Fibroblast of skin of abdomen (primary cell): Measurements from ENCODE around the gene PTGES3.
"Not testable (repeated sequence)": the region's sequence is repeated elsewhere in the genome, so short reads cannot be mapped to it uniquely, and the experiment has no call there.

ENCODE experiments used
- DNase-seq: peaks from one replicate; pipeline ENCODE4 v3.0.0-alpha.2; 2013

Gene PTGES3

GRCh38 chr12:56653781-56654180, 34.3 kb downstream of the PTGES3 start:
- DNase-seq, result not testable (repeated sequence)

- DNase-seq, result not testable (repeated sequence)
These were observed 40.1 kb downstream of the PTGES3 start for GRCh38 chr12:56648023-56648422.

- peak; percentile 100 for DNase-seq
These were observed 42.2 kb downstream of the PTGES3 start, which contains the start of gene ATP5F1B for GRCh38 chr12:56645717-56646446. Gene ATP5F1B, minus strand, starts transcription at chr12:56645984. Its CDS starts 21 bp downstream, at chr12:56645963.

- DNase-seq, result no peak
These were observed 42.8 kb downstream of the PTGES3 start for GRCh38 chr12:56645201-56645716.

GRCh38 chr12:56644654-56645053, 43.4 kb downstream of the PTGES3 start:
- DNase-seq, result no peak

- DNase-seq, result no peak
These were observed 46.9 kb downstream of the PTGES3 start for GRCh38 chr12:56641219-56641618.

- no peak for DNase-seq
These were observed 50.5 kb downstream of the PTGES3 start for GRCh38 chr12:56637621-56638020.

GRCh38 chr12:56636675-56637540, 51.2 kb downstream of the PTGES3 start:
- DNase-seq, result peak; percentile 100

GRCh38 chr12:56635806-56636674, 52.0 kb downstream of the PTGES3 start:
- peak; percentile 83 for DNase-seq

- DNase-seq, result peak; percentile 86
These were observed 53.0 kb downstream of the PTGES3 start for GRCh38 chr12:56634837-56635791.

GRCh38 chr12:56634242-56634836, 53.7 kb downstream of the PTGES3 start:
- DNase-seq, result no peak

GRCh38 chr12:56633468-56634241, 54.4 kb downstream of the PTGES3 start:
- no peak for DNase-seq

GRCh38 chr12:56632701-56633467, 55.2 kb downstream of the PTGES3 start:
- DNase-seq, result no peak

- DNase-seq, result no peak
These were observed 56.0 kb downstream of the PTGES3 start for GRCh38 chr12:56631790-56632700.

- peak; percentile 79 for DNase-seq
These were observed 57.9 kb downstream of the PTGES3 start, which contains the start of gene BAZ2A for GRCh38 chr12:56630180-56630632. Gene BAZ2A, minus strand, starts transcription at chr12:56630326. Its CDS starts 12,796 bp downstream, at chr12:56617530.

GRCh38 chr12:56629459-56630179, 58.5 kb downstream of the PTGES3 start:
- DNase-seq, result no peak
